GM12891 (cell line): ENCODE measurements around the gene BTBD9.

Experiments used
- POLR2AphosphoS5 ChIP-seq: IDR thresholded peaks from 2 replicates; pipeline ENCODE4 v1.6.1; 2011; ENCODE audit warnings: low read depth, low read length, control low read depth
- POU2F2 ChIP-seq: IDR thresholded peaks from 2 replicates; pipeline ENCODE4 v1.6.1; 2011; ENCODE audit warnings: low read depth, mild to moderate bottlenecking, control low read depth, low read length, moderate library complexity

GRCh38 chr6:38174806-38175495 is 464.8 kb downstream of the BTBD9 start:
- TF ChIP-seq POLR2AphosphoS5, result no peak
- TF ChIP-seq POU2F2, result no peak
